Measurements from ENCODE around the gene ETV7. TPM values are rescaled to one million over a fixed set of nuclear protein-coding genes. Genes with fewer than 3 reads are reported as not detected.

The ETV7 gene
- total and polyA plus RNA-seq, 4 donors = 0.17 to 0.84 (median 0.36) TPM

DNA sequence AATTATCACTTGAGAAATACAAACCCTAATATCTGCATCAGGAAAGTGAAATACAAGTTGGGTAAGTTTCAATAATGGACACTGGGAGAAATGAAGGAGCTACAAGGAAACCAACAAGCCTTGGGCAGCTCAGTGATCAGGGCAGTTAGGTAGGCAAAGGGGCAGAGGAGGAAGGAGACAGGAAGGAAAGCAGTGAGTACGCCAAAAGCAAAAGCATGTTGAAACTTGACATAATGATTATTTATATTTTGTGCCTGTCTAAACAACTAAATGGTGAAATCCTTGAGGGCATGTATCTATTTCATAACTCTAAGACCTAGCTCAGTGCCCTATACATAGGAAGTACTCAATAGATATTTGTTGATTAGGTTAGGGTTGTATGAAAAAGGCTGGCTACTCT, 31.8 kb upstream of the ETV7 start (continued):
- TF ChIP-seq TAF1 (conservative IDR thresholded peaks at IDR 0.05) = no peak
- TF ChIP-seq SP1 (IDR thresholded peaks at IDR 0.05) = no peak
- TF ChIP-seq, protein P1, sequence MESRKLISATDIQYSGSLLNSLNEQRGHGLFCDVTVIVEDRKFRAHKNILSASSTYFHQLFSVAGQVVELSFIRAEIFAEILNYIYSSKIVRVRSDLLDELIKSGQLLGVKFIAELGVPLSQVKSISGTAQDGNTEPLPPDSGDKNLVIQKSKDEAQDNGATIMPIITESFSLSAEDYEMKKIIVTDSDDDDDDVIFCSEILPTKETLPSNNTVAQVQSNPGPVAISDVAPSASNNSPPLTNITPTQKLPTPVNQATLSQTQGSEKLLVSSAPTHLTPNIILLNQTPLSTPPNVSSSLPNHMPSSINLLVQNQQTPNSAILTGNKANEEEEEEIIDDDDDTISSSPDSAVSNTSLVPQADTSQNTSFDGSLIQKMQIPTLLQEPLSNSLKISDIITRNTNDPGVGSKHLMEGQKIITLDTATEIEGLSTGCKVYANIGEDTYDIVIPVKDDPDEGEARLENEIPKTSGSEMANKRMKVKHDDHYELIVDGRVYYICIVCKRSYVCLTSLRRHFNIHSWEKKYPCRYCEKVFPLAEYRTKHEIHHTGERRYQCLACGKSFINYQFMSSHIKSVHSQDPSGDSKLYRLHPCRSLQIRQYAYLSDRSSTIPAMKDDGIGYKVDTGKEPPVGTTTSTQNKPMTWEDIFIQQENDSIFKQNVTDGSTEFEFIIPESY (IDR thresholded peaks at IDR 0.05) = no peak

GRCh38 chr6:36418558-36418957, 31.1 kb upstream of the ETV7 start:
- Histone ChIP-seq H3K4me3 (ENCODE audit: low read depth in 1 of 3, low read length in 3 of 3) (no peak overlapping the region), H3K9ac (ENCODE audit: low read depth in 1 of 2, low read length in 2 of 2) (no peak overlapping the region), H3K9me3 (ENCODE audit: control insufficient read depth in 4 of 4, low read length in 3 of 4) (no peaks in the 10 kb centered on the region), H3K36me3 (ENCODE audit: control insufficient read depth in 4 of 4, insufficient read depth in 3 of 4, low read depth in 1 of 4, low read length in 3 of 4) (no peaks in the 10 kb centered on the region), H3K27me3 (ENCODE audit: control insufficient read depth in 4 of 4, insufficient read depth in 4 of 4, low read length in 3 of 4) (no peaks in the 10 kb centered on the region), H3K4me1 (ENCODE audit: control insufficient read depth in 4 of 4, insufficient read depth in 4 of 4, low read length in 3 of 4) (peaks cover 0 to 15% (median under 1%) of the 10 kb centered on the region in 4 donors), H3K27ac (ENCODE audit: low read depth in 1 of 2, low read length in 2 of 2) (no peak overlapping the region)
- 96% methylated on average over 3 of the region's 3 CpGs for WGBS
- no peak for DNase-seq (ENCODE audit: low spot score)
- TF ChIP-seq MAX (IDR thresholded peaks at IDR 0.05) (no peak), NR2F2 (IDR thresholded peaks at IDR 0.05) (no peak), EGR1 (IDR thresholded peaks at IDR 0.05; ENCODE audit: low read depth in 2 of 2) (no peak), SP1 (IDR thresholded peaks at IDR 0.05) (no peak), TAF1 (conservative IDR thresholded peaks at IDR 0.05) (no peak), ATF3 (IDR thresholded peaks at IDR 0.05) (no peak), FOXA2 (IDR thresholded peaks at IDR 0.05) (no peak), RAD21 (IDR thresholded peaks at IDR 0.05) (no peak), YY1 (IDR thresholded peaks at IDR 0.05) (no peak), JUND (IDR thresholded peaks at IDR 0.05) (no peak), GABPA (IDR thresholded peaks at IDR 0.05 in 1 of 2, conservative IDR thresholded peaks at IDR 0.05 in 1 of 2) (no peak), HNF4A (conservative IDR thresholded peaks at IDR 0.05) (no peak), FOXA1 (IDR thresholded peaks at IDR 0.05) (no peak), RXRA (IDR thresholded peaks at IDR 0.05) (no peak), HNF4G (IDR thresholded peaks at IDR 0.05) (no peak)
- TF ChIP-seq, protein P1 (IDR thresholded peaks at IDR 0.05) = no peak
- TF ChIP-seq, protein P2, sequence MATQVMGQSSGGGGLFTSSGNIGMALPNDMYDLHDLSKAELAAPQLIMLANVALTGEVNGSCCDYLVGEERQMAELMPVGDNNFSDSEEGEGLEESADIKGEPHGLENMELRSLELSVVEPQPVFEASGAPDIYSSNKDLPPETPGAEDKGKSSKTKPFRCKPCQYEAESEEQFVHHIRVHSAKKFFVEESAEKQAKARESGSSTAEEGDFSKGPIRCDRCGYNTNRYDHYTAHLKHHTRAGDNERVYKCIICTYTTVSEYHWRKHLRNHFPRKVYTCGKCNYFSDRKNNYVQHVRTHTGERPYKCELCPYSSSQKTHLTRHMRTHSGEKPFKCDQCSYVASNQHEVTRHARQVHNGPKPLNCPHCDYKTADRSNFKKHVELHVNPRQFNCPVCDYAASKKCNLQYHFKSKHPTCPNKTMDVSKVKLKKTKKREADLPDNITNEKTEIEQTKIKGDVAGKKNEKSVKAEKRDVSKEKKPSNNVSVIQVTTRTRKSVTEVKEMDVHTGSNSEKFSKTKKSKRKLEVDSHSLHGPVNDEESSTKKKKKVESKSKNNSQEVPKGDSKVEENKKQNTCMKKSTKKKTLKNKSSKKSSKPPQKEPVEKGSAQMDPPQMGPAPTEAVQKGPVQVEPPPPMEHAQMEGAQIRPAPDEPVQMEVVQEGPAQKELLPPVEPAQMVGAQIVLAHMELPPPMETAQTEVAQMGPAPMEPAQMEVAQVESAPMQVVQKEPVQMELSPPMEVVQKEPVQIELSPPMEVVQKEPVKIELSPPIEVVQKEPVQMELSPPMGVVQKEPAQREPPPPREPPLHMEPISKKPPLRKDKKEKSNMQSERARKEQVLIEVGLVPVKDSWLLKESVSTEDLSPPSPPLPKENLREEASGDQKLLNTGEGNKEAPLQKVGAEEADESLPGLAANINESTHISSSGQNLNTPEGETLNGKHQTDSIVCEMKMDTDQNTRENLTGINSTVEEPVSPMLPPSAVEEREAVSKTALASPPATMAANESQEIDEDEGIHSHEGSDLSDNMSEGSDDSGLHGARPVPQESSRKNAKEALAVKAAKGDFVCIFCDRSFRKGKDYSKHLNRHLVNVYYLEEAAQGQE (IDR thresholded peaks at IDR 0.05) = no peak
- TF ChIP-seq, protein P3, sequence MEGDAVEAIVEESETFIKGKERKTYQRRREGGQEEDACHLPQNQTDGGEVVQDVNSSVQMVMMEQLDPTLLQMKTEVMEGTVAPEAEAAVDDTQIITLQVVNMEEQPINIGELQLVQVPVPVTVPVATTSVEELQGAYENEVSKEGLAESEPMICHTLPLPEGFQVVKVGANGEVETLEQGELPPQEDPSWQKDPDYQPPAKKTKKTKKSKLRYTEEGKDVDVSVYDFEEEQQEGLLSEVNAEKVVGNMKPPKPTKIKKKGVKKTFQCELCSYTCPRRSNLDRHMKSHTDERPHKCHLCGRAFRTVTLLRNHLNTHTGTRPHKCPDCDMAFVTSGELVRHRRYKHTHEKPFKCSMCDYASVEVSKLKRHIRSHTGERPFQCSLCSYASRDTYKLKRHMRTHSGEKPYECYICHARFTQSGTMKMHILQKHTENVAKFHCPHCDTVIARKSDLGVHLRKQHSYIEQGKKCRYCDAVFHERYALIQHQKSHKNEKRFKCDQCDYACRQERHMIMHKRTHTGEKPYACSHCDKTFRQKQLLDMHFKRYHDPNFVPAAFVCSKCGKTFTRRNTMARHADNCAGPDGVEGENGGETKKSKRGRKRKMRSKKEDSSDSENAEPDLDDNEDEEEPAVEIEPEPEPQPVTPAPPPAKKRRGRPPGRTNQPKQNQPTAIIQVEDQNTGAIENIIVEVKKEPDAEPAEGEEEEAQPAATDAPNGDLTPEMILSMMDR (IDR thresholded peaks at IDR 0.05; ENCODE audit: low read depth, low read length, missing input control) = no peak

All from liver (tissue), 9 donors.